ENCODE measurements around the gene ELP4. TPM values are rescaled to one million over a fixed set of nuclear protein-coding genes. Genes with fewer than 3 reads are reported as not detected.

ELP4 gene
- total and polyA plus RNA-seq, 2 experiments from 2014 or later: 12.3 to 25.1 TPM

DNA sequence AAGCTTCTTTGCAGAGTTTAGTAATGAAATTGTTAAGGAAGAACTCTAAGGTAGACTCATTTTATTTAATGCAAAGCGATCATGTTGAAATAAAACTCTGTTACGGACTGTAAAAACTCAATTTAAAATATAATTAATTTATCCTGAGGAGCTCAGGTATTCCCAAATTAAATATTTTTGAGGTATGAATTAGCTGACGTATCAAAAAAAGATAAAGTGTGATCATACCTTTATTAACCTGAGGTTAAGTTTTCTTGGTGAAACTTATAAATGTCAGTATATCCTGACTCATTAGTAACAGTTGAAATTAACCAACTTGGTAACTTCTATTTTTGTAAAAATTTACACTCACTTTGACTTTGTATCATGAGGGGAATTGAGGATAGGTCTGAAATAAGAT is 171.2 kb downstream of the ELP4 start:
- no peak overlapping the region for H3K4me2 ChIP-seq
- no peaks in the 10 kb centered on the region for H3K9me2 ChIP-seq (replicated peaks; ENCODE audit: insufficient read depth)
- H3K4me1 ChIP-seq (ENCODE audit: insufficient read depth): no peaks in the 10 kb centered on the region
- no peak overlapping the region for H3K27ac ChIP-seq
- 95% methylated on average over 3 of the region's 3 CpGs for WGBS (ENCODE audit: low lambda C conversion rate, missing lambda C conversion rate)
- H3K4me3 ChIP-seq: no peak overlapping the region
- no peak for TF ChIP-seq EZH2 (IDR thresholded peaks at IDR 0.05; ENCODE audit: borderline replicate concordance)
- TF ChIP-seq EZH2phosphoT487 (IDR thresholded peaks at IDR 0.05; ENCODE audit: low read depth, severe bottlenecking, unreplicated experiment): no peak
- TF ChIP-seq, protein P1, sequence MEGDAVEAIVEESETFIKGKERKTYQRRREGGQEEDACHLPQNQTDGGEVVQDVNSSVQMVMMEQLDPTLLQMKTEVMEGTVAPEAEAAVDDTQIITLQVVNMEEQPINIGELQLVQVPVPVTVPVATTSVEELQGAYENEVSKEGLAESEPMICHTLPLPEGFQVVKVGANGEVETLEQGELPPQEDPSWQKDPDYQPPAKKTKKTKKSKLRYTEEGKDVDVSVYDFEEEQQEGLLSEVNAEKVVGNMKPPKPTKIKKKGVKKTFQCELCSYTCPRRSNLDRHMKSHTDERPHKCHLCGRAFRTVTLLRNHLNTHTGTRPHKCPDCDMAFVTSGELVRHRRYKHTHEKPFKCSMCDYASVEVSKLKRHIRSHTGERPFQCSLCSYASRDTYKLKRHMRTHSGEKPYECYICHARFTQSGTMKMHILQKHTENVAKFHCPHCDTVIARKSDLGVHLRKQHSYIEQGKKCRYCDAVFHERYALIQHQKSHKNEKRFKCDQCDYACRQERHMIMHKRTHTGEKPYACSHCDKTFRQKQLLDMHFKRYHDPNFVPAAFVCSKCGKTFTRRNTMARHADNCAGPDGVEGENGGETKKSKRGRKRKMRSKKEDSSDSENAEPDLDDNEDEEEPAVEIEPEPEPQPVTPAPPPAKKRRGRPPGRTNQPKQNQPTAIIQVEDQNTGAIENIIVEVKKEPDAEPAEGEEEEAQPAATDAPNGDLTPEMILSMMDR (IDR thresholded peaks at IDR 0.05; ENCODE audit: poor library complexity): no peak
- H3K27me3 ChIP-seq: no peaks in the 10 kb centered on the region
- no peaks in the 10 kb centered on the region for H3K79me2 ChIP-seq
- H4K20me1 ChIP-seq (ENCODE audit: insufficient read depth, poor library complexity, severe bottlenecking): no peaks in the 10 kb centered on the region
- no peak overlapping the region for H2AFZ ChIP-seq
- H3K36me3 ChIP-seq (replicated peaks; ENCODE audit: insufficient read depth, low read depth): no peaks in the 10 kb centered on the region
- no peaks in the 10 kb centered on the region for H3K9me3 ChIP-seq (ENCODE audit: low read depth)
- no peak for DNase-seq (ENCODE audit: low spot score)

DNA sequence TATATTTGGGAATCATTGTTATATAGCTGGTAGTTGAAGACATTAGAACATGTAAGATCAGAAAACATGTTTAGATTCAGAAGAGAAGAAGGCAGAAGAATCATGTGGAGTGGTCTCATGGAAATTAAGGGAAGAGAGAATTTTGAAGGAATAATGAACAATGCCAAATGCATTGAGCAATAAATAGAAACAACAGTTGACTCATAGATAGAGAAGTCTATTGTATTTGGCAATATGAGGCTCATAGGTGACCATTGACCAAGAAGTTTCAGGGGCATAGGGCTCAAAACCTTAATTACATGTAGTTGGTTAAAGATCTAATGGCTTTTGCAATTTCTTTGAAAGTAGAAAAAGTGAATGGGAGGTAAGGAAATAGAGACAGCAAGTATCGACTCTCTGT is 177.7 kb downstream of the ELP4 start:
- H4K20me1 ChIP-seq (ENCODE audit: insufficient read depth, poor library complexity, severe bottlenecking): no peaks in the 10 kb centered on the region
- no peaks in the 10 kb centered on the region for H3K9me3 ChIP-seq (ENCODE audit: low read depth)
- H3K27me3 ChIP-seq: no peaks in the 10 kb centered on the region
- H3K4me1 ChIP-seq (ENCODE audit: insufficient read depth): no peaks in the 10 kb centered on the region
- no peak overlapping the region for H2AFZ ChIP-seq
- H3K4me3 ChIP-seq: no peak overlapping the region
- H3K4me2 ChIP-seq: no peak overlapping the region
- no peak overlapping the region for H3K27ac ChIP-seq
- no peak for TF ChIP-seq EZH2 (IDR thresholded peaks at IDR 0.05; ENCODE audit: borderline replicate concordance)
- no peak for TF ChIP-seq EZH2phosphoT487 (IDR thresholded peaks at IDR 0.05; ENCODE audit: low read depth, severe bottlenecking, unreplicated experiment)
- TF ChIP-seq, protein P1 (IDR thresholded peaks at IDR 0.05; ENCODE audit: poor library complexity): no peak
- H3K79me2 ChIP-seq: no peaks in the 10 kb centered on the region
- DNase-seq (ENCODE audit: low spot score): no peak
- no peaks in the 10 kb centered on the region for H3K9me2 ChIP-seq (replicated peaks; ENCODE audit: insufficient read depth)
- WGBS (ENCODE audit: low lambda C conversion rate, missing lambda C conversion rate): 97% methylated on average over 1 of the region's 1 CpG
- H3K36me3 ChIP-seq (replicated peaks; ENCODE audit: insufficient read depth, low read depth): no peaks in the 10 kb centered on the region

DNA sequence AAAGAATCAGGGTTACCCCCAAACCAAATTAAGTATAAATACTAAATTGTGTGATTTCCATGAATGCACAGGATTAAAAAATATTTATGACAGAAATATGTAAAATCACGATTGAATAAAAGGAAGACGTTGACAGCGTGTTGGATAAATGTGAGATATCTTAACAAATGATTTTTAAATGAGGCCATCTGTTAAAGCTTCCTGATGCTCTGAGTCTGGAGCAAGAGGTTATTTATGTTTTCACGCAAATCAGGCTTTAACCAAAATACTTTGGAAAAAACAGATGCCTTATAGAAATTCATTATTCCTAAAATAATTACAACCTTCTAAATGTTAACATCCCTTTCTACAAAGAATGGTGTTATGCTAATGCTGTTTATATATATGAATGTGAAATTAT is 178.3 kb downstream of the ELP4 start:
- DNase-seq (ENCODE audit: low spot score): no peak
- WGBS (ENCODE audit: low lambda C conversion rate, missing lambda C conversion rate): 91% methylated on average over 4 of the region's 4 CpGs
- Histone ChIP-seq H3K9me3 (ENCODE audit: low read depth) (no peaks in the 10 kb centered on the region), H3K27ac (no peak overlapping the region), H4K20me1 (ENCODE audit: insufficient read depth, poor library complexity, severe bottlenecking) (no peaks in the 10 kb centered on the region), H3K27me3 (no peaks in the 10 kb centered on the region), H2AFZ (no peak overlapping the region), H3K4me3 (no peak overlapping the region), H3K36me3 (replicated peaks; ENCODE audit: insufficient read depth, low read depth) (no peaks in the 10 kb centered on the region), H3K4me2 (no peak overlapping the region), H3K4me1 (ENCODE audit: insufficient read depth) (no peaks in the 10 kb centered on the region), H3K9me2 (replicated peaks; ENCODE audit: insufficient read depth) (no peaks in the 10 kb centered on the region), H3K79me2 (no peaks in the 10 kb centered on the region)
- TF ChIP-seq EZH2 (IDR thresholded peaks at IDR 0.05; ENCODE audit: borderline replicate concordance) (no peak), EZH2phosphoT487 (IDR thresholded peaks at IDR 0.05; ENCODE audit: low read depth, severe bottlenecking, unreplicated experiment) (no peak)
- TF ChIP-seq, protein P1 (IDR thresholded peaks at IDR 0.05; ENCODE audit: poor library complexity): no peak

DNA sequence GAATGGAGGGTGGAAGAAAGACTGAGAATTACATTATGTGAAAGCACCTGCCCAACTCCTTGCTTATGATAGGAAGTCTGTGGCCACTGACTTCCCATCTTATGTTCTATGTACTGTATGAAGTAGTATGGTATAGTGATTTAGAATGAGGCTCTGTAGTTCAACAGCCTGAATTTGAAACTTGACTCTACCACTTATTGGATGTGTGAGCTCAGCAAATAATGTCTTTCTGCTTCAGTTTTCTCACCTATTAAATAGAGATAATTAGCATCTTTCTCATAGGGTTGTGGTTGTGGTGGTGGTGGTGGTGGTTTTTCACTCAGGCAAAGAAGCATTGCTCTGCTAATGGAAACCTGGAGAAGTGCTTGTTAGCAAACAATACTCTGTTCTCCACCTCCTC is 180.0 kb downstream of the ELP4 start:
- Histone ChIP-seq H2AFZ (no peak overlapping the region), H3K4me2 (no peak overlapping the region), H3K4me1 (ENCODE audit: insufficient read depth) (no peaks in the 10 kb centered on the region), H3K4me3 (no peak overlapping the region), H3K27me3 (no peaks in the 10 kb centered on the region), H3K79me2 (no peaks in the 10 kb centered on the region), H3K9me2 (replicated peaks; ENCODE audit: insufficient read depth) (no peaks in the 10 kb centered on the region), H3K9me3 (ENCODE audit: low read depth) (no peaks in the 10 kb centered on the region), H4K20me1 (ENCODE audit: insufficient read depth, poor library complexity, severe bottlenecking) (no peaks in the 10 kb centered on the region), H3K36me3 (replicated peaks; ENCODE audit: insufficient read depth, low read depth) (no peaks in the 10 kb centered on the region), H3K27ac (no peak overlapping the region)
- TF ChIP-seq EZH2phosphoT487 (IDR thresholded peaks at IDR 0.05; ENCODE audit: low read depth, severe bottlenecking, unreplicated experiment) (no peak), EZH2 (IDR thresholded peaks at IDR 0.05; ENCODE audit: borderline replicate concordance) (no peak)
- TF ChIP-seq, protein P1 (IDR thresholded peaks at IDR 0.05; ENCODE audit: poor library complexity): no peak
- no peak for DNase-seq (ENCODE audit: low spot score)
